Placental epithelial cell (primary cell): ENCODE measurements around the gene MPHOSPH8. TPM values are rescaled to one million over a fixed set of nuclear protein-coding genes. Genes with fewer than 3 reads are reported as not detected.

Source experiments
- total RNA-seq: library from RNA; depleted of rRNA; stranded (reverse); fragments of >200 nt; gene quantifications from 2 replicates; pipeline ENCODE4 v1.2.3, GENCODE V29; 2012

The MPHOSPH8 gene
- 14.3 and 29.1 TPM in 2 replicates for total RNA-seq

GRCh38 chr13:19633479-19634255, at the start of gene MPHOSPH8:
Gene MPHOSPH8 (plus strand): TSS chr13:19633659. CDS start chr13:19633749, 90 bp downstream.

Other genes starting within 250 kb of the MPHOSPH8 start
- not detected in 2 replicates for gene TPTE2, start 72.1 kb upstream of the MPHOSPH8 start, total RNA-seq
- gene PSPC1, start 149.3 kb downstream of the MPHOSPH8 start, total RNA-seq, result 43.4 and 75.0 TPM in 2 replicates
- gene ZMYM5, start 230.0 kb downstream of the MPHOSPH8 start, total RNA-seq, result 17.9 and 22.0 TPM in 2 replicates